ENCODE data around the gene GPD1L. TPM values are rescaled to one million over a fixed set of nuclear protein-coding genes. Genes with fewer than 3 reads are reported as not detected.

The GPD1L gene
- total RNA-seq, 3 donors from 2014 or later (not counting 1 experiment from before 2014, with no cell fraction given), result 14.8 to 35.3 (median 28.4) TPM

GRCh38 chr3:32147933-32148332 lies 41.5 kb downstream of the GPD1L start:
- H3K27ac Mint-ChIP-seq, result no peak overlapping the region
- Histone ChIP-seq H3K36me3 (ENCODE audit: control insufficient read depth, insufficient read depth, low read length) (peaks cover 38% of the 10 kb centered on the region), H3K27me3 (ENCODE audit: control insufficient read depth, insufficient read depth, low read length) (no peaks in the 10 kb centered on the region), H3K9me3 (ENCODE audit: control insufficient read depth, insufficient read depth, low read length) (no peaks in the 10 kb centered on the region), H3K27ac (ENCODE audit: low read length) (no peak overlapping the region), H3K4me3 (ENCODE audit: low read length) (no peak overlapping the region), H3K4me1 (ENCODE audit: control insufficient read depth, insufficient read depth, low read length) (no peaks in the 10 kb centered on the region)
- no peak for TF ChIP-seq CTCF (IDR thresholded peaks at IDR 0.05)
- no peak for ATAC-seq
- H3K4me3 Mint-ChIP-seq, result no peak overlapping the region
- no peaks in the 10 kb centered on the region for H3K27me3 Mint-ChIP-seq (ENCODE audit: low read depth in 2 of 2)
- H3K4me1 Mint-ChIP-seq, result peaks cover 0 to 6% of the 10 kb centered on the region in 2 donors
- WGBS (ENCODE audit: insufficient coverage), result 86% methylated on average over 2 of the region's 3 CpGs
- DNase-seq, result no peak
- H3K9me3 Mint-ChIP-seq, result no peaks in the 10 kb centered on the region
- H3K36me3 Mint-ChIP-seq, result peaks cover 15% of the 10 kb centered on the region
- intact Hi-C loops (cut with micrococcal nuclease), result loop anchor here (5.0 to 10.0 kb wide), 2 partner anchors 593 to 1381 kb away; no protein-coding TSS in a partner anchor

GRCh38 chr3:32148351-32148750 lies 41.9 kb downstream of the GPD1L start:
- Mint-ChIP-seq H3K4me3 (no peak overlapping the region), H3K27ac (no peak overlapping the region), H3K9me3 (no peaks in the 10 kb centered on the region), H3K4me1 (peaks cover 0 to 6% of the 10 kb centered on the region in 2 donors), H3K27me3 (ENCODE audit: low read depth in 2 of 2) (no peaks in the 10 kb centered on the region), H3K36me3 (peaks cover 15% of the 10 kb centered on the region)
- ATAC-seq, result no peak
- H3K27me3 ChIP-seq (ENCODE audit: control insufficient read depth, insufficient read depth, low read length), result no peaks in the 10 kb centered on the region
- no peak for TF ChIP-seq CTCF (IDR thresholded peaks at IDR 0.05)
- no peaks in the 10 kb centered on the region for H3K4me1 ChIP-seq (ENCODE audit: control insufficient read depth, insufficient read depth, low read length)
- H3K4me3 ChIP-seq (ENCODE audit: low read length), result no peak overlapping the region
- intact Hi-C loops (cut with micrococcal nuclease), result loop anchor here (5.0 to 10.0 kb wide), 2 partner anchors 594 to 1381 kb away; no protein-coding TSS in a partner anchor
- no peak for DNase-seq
- no peaks in the 10 kb centered on the region for H3K9me3 ChIP-seq (ENCODE audit: control insufficient read depth, insufficient read depth, low read length)
- H3K36me3 ChIP-seq (ENCODE audit: control insufficient read depth, insufficient read depth, low read length), result peaks cover 38% of the 10 kb centered on the region
- WGBS (ENCODE audit: insufficient coverage), result 97% methylated on average over 5 of the region's 5 CpGs
- H3K27ac ChIP-seq (ENCODE audit: low read length), result no peak overlapping the region

- peaks cover 7% of the 10 kb centered on the region for H3K36me3 Mint-ChIP-seq
Observed at GRCh38 chr3:32153414-32154204, 47.2 kb downstream of the GPD1L start.

More at GRCh38 chr3:32153414-32154204, 47.2 kb downstream of the GPD1L start:
- no peaks in the 10 kb centered on the region for H3K27me3 ChIP-seq (ENCODE audit: control insufficient read depth, insufficient read depth, low read length)
- intact Hi-C loops (cut with micrococcal nuclease), result no loop called here
- Mint-ChIP-seq H3K4me1 (no peaks in the 10 kb centered on the region), H3K9me3 (no peaks in the 10 kb centered on the region), H3K27me3 (ENCODE audit: low read depth in 2 of 2) (no peaks in the 10 kb centered on the region), H3K4me3 (no peak overlapping the region), H3K27ac (no peak overlapping the region)
- TF ChIP-seq CTCF (IDR thresholded peaks at IDR 0.05), result no peak
- H3K27ac ChIP-seq (ENCODE audit: low read length), result no peak overlapping the region
- ATAC-seq, result no peak
- no peak overlapping the region for H3K4me3 ChIP-seq (ENCODE audit: low read length)
- WGBS (ENCODE audit: insufficient coverage), result 96% methylated on average over 12 of the region's 12 CpGs
- H3K9me3 ChIP-seq (ENCODE audit: control insufficient read depth, insufficient read depth, low read length), result no peaks in the 10 kb centered on the region
- DNase-seq, result no peak
- H3K36me3 ChIP-seq (ENCODE audit: control insufficient read depth, insufficient read depth, low read length), result peaks cover 37% of the 10 kb centered on the region
- H3K4me1 ChIP-seq (ENCODE audit: control insufficient read depth, insufficient read depth, low read length), result no peaks in the 10 kb centered on the region

Data from natural killer cell (primary cell).